KBM-7 (cell line): ENCODE data around the gene PDE11A.
A peak's percentile ranks its signal among the peaks of the same experiment; 100 is the strongest.
"Not testable (repeated sequence)": the region's sequence is repeated elsewhere in the genome, so short reads cannot be mapped to it uniquely, and the experiment has no call there.

Experiments
- DNase-seq: peaks from one replicate; pipeline ENCODE4 v3.0.0-alpha.2; 2015
- in situ Hi-C: fragments of 300-500 bp; cut with MboI; formaldehyde crosslinking; loops from 2 replicates; pipeline ENCODE4 v1.14.3; 2020; ENCODE audit warnings: low sequenced_read_pairs, low pct_unique_long_range_greater_than_20kb, mixed read lengths

The PDE11A gene

DNA sequence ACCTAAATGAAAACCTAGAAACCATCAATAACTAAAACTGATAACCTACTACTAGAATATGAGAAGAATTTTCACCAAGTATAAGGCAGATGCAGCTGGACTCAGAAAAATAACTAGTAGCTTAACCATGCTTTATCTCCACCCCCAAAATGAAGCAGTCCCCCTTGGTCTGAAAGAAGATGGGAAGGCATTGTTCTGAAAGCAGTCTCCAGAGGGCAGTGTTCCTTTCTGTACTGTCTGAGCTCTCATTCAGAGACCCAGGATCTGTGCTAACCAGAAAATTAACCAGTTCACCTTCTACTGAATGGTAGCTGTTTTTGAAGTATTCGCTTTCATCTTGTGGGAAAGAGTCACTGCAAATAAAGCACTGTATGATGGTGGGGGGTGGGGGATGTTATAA is 273.0 kb downstream of the PDE11A start:
- in situ Hi-C loops = no loop called here

DNA sequence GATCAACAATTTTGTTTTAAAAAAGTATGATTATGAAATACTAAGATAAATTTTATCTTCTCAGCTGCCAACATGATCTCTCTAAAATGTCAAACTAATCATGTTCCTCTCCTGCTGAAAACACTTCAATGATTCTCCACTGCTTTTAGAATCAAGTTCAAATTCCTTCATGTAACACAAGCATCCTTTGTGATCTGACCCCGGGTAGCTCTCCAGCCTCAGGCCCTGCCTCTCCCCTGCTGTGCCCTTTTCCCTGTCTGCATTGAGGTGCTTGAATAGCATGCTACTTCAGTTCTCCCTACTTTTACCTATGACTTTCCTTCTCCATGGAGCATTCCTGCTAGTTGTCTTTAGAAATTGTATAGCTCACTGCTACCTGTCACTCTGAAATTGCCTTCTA is 274.8 kb downstream of the PDE11A start:
- in situ Hi-C loops = no loop called here

More for the DNA sequence above, 273.0 kb downstream of the PDE11A start:
- DNase-seq = peak; percentile 23

DNA sequence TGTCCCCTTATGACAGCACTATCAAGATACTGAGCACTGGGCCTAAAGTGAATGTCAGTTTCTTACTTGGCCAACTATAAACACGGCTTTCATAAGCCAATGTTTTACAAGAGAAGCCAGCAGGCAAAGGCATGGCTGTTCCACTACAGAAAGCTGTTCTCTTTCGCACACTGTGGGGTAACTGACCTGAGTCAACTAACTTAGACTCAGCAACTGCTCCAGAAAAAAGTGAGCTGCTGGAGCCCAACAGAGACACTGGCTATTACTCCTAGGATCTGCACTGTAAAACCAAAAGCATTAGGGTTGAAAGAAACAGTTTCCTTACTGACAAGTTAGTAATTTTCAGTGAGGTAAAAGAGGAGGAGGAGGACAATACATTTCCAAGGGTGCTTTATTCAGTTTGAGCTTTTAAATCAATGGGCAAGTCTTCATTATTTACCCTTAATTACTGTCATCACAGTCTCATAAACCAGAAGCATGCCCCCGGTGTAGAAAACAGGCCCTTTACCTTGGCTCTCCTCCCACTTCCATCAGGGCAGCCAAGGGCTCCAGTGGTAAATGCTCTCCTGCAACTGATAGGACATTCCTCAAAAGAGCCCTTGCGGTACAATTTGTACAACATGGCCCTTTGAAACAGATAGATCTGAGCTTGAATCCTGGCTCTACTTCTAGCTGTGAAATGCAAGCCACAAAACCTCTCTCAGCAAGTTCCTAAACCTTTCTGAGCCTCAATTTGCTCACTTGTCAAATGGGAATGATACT is 275.7 kb downstream of the PDE11A start:
- DNase-seq = no peak
- in situ Hi-C loops = no loop called here

More for the DNA sequence above, 274.8 kb downstream of the PDE11A start:
- DNase-seq = no peak

- DNase-seq = no peak
- in situ Hi-C loops = no loop called here
Measured at GRCh38 chr2:177796011-177796410, 276.6 kb downstream of the PDE11A start.

DNA sequence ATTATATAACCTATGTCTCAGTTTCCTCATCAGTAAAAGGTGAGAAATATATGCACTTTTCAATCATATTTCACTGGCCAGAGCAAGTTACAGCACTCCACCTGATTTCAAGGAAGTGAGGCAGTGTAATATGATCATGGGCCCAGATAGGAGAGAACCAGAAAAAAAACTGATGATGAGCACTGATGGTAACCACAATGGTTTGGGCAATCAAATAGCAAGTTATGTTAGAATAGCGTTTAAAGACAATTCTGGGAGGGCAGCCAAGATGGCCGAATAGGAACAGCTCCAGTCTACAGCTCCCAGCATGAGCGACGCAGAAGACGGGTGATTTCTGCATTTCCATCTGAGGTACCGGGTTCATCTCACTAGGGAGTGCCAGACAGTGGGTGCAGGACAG is 287.4 kb downstream of the PDE11A start:
- peak; percentile 25 for DNase-seq
- in situ Hi-C loops = not testable (repeated sequence)

- no peak for DNase-seq
- in situ Hi-C loops = no loop called here
Measured at GRCh38 chr2:177784745-177785067, 287.9 kb downstream of the PDE11A start.

DNA sequence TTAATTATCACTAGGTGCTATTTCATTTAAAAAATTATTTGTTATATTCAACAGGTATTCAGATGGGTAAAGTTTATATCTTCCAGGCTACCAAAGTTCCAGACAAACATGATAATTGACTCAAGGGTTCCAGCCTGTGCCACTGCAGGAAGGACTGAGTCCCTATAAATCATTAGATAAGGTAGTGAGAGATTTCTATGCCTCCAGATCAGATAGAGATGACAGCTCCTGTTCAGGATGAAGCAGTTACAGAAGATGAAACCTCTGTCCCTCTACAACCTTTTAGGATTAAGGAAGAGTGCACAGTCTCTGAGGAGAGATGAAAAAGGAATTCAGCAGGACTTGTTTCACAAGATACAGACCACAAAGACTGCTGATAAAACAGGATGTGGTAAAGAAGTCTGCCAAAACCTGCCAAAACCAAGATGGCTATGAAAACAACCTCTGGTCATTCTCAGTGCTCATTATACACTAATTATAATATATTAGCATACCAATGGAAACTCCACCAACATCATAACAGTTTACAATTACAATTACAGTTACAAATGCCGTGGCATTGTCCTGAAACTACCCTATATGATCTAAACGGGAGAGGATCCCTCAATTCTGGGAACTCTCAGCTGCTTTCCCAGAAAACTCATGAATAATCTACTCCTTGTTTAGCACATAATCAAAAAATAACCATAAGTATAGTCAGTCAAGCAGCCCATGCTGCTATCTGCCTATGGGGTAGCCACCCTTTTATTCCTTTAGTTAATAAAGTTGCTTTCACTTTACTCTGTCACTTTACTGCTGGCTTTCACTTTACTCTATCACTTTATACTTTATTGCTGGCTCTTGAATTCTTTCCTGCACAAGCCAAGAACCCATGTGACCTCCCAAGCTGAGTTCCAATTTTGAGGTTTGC is 288.5 kb downstream of the PDE11A start:
- peak; percentile 72 for DNase-seq
- in situ Hi-C loops = no loop called here

DNA sequence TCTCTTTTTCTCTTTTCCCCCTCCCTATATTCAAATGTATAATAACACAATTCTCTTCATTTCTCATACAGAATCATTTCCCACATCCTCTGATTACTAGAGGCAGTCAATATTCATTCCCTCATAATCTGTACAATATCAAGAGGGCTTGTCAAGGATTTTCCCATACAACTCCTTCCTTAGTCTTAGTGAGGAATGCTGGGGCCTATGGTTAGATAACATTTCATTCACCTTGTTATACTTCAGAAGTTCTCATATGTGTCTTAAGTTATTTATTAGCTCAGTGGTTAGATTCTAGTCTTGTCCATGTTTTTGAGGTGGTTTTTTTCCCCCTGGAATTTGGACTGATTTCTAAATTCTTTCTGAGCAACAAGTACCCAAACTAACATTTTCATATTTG is 289.5 kb downstream of the PDE11A start:
- DNase-seq = no peak
- in situ Hi-C loops = no loop called here

DNA sequence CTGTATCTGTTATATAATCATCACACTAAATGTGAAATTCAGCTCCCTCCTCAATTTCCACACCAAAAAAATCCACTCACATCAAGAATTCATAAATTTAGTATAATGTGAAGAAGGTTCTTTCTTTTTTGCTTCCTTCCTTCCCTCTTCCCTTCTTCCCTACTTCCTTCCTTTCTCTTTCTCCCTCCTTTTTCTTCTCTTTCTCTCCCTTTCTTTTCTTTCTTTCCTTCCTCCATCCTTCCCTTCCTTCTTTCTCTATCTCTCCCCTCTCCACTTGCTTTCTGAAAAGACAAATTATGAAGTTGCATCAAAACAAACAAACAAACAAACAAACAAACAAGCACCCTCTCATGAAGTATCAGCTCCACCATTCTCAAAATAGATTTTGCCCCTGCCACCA is 290.0 kb downstream of the PDE11A start:
- in situ Hi-C loops = no loop called here
- no peak for DNase-seq

- no peak for DNase-seq
- in situ Hi-C loops = no loop called here
Measured at GRCh38 chr2:177778472-177778871, 294.1 kb downstream of the PDE11A start.

- in situ Hi-C loops = no loop called here
- DNase-seq = peak; percentile 68
Measured at GRCh38 chr2:177772529-177772928, 300.0 kb downstream of the PDE11A start.

DNA sequence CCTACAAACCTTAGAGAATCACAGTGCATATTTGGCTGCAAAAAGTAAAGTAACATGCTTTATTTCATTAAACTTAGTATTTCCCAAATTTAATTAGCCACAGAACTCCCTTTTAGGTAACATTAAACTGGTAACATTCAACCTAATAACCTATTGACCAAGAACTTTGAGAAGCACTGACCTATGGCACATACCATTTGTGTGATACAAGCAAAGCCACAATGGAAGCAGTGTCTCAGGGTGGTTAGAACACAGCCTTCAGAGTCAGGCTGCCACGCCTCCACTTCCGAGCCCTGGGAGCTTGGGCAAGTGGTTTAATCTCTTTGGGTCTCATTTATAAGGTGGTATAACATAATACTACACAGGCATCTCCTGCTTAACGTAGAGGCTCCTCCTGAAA is 301.4 kb downstream of the PDE11A start:
- DNase-seq = no peak

DNA sequence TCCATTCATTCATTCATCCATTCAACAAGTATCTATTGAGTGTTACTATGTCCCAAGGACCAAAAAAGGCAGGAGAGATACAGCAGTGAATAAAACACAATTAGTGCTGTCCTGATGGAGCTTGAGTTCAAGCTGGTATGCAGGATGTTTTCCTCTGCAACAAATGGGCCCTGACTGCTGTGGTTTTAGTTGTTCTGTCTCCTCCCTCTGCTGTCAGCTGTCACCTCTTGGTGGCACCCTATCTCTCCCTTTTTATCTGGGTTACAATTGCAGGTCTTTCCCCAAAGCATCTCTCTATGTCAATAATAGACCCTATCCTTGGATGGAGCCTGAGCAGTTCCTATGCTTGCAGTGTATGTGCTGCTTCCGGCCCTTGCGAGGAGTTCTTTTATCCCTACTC is 304.8 kb downstream of the PDE11A start:
- in situ Hi-C loops = no loop called here

More for the DNA sequence above, 301.4 kb downstream of the PDE11A start:
- in situ Hi-C loops = no loop called here

GRCh38 chr2:177765698-177766097 is 306.9 kb downstream of the PDE11A start:
- DNase-seq = no peak
- in situ Hi-C loops = no loop called here

More for the DNA sequence above, 304.8 kb downstream of the PDE11A start:
- no peak for DNase-seq

- DNase-seq = peak; percentile 76
- in situ Hi-C loops = no loop called here
Measured at GRCh38 chr2:177763531-177764265, 308.9 kb downstream of the PDE11A start.

- in situ Hi-C loops = no loop called here
- no peak for DNase-seq
Measured at GRCh38 chr2:177759443-177759842, 313.1 kb downstream of the PDE11A start.

DNA sequence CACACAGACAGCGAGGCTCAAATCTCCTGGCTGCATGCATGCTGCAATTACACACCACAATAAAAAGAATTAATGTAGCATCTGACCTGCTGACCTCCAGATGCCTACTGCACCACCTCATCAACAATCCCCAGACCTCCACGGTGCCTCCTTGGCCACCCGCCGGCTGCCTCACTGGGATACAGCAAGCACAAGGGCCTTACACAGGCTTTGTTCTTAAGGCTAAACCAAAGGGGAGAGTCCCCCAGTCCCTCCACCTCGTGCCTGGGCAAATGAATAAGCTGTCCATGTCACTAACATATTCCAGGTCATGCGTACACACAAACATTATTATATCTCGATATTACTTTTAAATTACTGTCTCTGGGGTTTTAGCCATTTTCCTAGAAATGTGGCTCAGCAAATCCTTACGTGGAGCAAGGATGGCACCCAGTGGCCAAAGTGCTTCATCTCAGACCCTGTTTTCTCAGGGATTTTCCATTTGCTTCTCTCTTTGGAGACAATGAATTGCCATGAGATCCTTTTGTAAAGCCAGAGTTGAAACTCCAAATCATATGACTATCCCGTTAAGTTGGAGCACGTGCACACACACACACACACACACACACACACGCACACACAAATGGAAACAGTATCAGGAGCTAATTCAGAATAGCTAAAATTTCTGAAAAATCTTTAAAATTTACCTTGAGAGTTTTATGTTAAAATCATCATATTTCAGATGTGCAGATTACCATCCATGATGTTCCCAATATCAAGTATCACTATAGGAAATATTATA is 313.8 kb downstream of the PDE11A start:
- DNase-seq = peak; percentile 28
- in situ Hi-C loops = no loop called here

DNA sequence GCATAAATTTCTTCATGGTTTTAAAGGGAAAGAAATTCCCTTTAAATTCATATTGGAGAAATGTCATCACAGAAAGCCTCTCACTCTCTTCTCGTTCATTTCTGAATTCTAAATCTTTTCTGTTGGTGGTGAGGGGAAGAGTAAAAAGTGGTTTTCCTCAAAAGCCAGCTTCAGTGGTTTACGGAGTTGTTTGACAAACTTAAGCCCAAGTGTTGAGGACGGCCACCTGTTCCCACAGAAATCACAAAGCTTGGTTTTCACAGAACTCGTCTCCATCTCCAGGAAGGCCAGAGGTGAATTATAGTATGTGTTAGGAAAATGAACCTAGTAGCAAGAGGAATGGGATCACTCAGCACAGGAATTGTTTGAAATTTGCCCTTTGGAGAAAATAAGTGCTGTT is 316.2 kb downstream of the PDE11A start:
- no peak for DNase-seq
- in situ Hi-C loops = no loop called here

GRCh38 chr2:177754492-177754873 is 318.1 kb downstream of the PDE11A start:
- in situ Hi-C loops = no loop called here
- no peak for DNase-seq
